SHP77 treated with DMSO at 0.1 percent for 48 hours (cell line): ENCODE measurements around the gene CHRNA4.
A peak's percentile ranks its signal among the peaks of the same experiment; 100 is the strongest.

Experiments
- DNase-seq: peaks from one replicate; lab custom pipeline; 2025; lab: John Stamatoyannopoulos, UW

Gene CHRNA4

DNA sequence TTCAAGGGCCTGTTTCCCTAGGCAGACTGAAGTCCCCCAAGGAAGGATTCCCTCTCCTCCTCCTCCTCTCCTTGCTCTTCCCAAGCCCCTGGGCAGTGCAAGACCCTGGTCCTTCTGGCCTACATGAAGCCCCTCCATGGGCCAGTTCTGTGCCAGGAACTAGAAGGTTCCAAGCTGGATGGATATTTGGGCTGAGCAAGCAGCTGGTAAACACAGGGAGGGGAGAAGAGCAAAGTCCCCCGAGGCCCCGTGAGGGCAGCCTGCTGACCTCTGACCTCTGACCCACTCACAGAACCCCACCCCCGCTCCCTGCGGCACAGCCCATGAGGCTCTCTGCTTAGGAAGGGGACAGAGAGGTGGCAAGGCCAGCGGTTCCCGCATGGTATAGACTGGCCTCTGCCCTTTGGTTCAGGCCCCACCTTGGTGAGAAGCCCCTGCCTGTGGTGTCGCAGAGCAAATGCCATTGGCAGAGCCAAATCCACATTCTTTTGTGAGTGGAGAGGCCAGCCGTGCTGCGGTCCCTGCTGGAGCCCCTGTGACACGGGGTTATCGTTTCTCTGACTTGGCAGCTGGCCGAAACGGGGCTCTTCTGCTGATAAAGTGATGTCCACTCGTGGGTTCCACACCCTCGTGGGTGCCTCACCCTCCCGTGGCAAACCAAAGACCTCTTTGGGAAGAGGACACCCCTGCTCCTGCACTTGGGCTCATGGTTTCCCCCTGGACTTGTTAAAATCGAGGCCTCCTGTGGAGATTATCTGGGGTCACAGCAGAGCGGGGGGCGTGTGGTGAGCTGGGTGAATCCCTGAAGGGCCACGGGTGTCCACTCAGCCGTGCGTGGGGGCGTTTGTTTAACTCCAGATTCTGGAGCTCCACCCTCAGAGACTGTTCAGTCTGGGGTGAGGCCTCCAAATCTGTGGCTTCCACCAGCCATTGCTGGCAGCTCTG is 2.1 kb upstream of the CHRNA4 start:
- DNase-seq: no peak

DNA sequence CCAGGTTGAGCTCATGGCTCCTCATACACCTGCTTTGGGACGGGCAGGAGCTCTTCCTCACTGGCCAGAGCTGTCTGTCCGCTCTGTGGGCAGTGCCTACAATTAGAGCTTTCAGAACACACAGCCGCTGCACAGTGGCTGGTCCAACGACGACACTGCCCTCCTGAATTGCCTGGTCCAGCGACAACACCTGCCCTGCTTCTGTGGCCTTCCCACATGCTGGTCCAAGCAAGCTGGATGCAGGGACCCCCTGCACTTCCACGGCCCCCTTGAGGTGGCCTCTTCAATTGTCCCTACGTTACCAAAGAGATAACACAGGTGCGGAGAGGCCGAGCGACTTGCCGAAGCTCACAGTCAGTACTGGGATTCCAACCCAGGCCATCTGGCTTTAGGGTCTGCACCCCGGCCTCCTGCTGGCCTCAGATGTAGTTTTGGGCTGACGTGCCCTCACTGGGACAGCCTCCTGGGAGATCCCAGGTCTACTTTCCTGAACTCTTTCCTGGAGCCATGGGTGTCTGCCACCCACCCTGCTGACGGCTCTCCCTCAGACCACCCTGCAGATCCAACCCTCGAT is 1.4 kb upstream of the CHRNA4 start:
- DNase-seq: no peak

DNA sequence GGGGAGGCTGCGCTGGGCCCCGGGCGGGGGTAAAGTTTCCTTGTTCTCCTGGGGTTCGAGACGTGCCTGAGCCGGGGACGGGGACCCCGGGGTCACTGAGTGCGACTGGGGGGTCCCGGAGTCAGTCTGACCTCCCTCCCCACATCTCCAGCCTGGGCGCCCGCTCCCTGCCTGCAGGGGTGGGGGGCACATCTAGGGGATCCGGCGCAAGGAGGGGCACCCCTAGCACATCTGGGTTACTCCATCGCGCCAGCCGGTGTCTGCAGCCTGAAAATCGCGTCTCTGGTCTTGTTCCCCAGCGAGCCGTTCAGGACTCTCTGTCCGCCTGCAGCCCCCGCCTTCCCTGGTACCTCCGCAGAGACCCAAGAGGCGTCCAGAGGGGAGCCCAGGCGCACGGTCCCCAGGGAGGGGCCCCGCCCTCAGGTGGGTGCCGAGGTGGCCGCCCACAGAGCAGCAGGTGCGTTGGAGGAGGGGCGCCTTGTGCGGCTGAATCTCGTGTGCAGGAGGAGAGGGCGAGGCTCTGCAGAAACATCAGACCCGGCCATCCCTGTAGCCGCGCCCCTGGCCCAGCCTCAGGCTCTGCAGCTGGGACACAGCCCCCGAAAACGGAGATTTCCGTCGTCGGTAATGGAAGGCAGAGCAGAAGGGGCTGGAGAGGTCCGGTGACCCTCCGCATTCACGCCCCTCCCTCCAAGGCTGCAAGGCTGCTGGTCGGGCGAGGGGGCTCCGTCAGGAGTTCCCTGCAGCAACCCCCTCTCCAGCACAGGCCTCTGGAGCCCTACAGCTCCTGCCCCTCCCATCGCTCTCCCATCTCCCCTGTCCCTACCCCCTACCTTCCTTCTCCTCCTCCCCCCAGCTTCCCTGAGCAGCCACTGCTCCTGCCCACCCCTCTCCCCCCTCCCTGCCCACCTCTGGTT is 628 bp upstream of the CHRNA4 start:
- DNase-seq: no peak

DNA sequence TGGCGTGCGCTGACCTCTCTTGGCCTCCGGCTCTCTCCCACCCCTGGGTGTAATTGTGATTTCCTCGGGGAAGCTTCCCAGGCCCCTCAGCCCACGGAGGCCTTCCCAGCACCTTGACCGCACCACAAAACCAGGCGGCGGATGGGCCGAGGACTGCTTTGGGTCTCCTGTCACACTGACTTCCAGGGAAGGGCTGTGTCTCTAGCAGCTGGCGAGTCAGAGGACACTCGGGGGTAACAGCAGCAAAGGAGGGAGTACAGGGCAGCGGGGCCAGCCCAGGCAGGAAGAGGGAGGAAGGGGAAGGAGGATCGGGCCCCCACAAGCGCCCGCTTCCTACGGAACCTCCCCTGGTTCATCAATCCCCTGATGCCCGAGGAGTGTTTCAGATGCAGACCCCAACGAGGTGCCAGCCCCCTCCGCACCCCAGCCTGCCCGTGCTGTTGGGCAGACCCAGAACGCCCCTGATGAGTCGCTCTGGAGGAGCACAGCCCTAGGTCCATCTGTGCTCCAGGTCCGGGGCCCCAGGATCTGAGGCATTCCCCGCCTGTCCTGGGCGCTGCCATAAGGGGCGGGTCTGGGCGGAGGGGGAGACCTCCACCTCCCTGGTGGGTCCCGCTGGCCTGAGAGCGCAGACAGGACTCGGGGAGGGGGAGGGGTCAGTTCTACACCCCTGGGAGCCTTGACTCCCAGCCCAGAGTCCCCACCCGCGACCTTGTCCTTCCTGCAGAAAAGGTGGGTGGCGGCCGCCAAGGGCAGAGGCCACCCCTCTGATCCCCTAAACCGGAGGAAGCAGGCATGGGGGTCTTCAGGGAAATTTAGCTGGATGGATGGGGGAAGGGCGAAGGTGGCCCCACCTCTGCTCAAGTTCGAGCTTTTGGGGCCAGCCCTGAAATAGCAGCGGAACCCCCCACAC is 956 bp downstream of the CHRNA4 start:
- DNase-seq: no peak

DNA sequence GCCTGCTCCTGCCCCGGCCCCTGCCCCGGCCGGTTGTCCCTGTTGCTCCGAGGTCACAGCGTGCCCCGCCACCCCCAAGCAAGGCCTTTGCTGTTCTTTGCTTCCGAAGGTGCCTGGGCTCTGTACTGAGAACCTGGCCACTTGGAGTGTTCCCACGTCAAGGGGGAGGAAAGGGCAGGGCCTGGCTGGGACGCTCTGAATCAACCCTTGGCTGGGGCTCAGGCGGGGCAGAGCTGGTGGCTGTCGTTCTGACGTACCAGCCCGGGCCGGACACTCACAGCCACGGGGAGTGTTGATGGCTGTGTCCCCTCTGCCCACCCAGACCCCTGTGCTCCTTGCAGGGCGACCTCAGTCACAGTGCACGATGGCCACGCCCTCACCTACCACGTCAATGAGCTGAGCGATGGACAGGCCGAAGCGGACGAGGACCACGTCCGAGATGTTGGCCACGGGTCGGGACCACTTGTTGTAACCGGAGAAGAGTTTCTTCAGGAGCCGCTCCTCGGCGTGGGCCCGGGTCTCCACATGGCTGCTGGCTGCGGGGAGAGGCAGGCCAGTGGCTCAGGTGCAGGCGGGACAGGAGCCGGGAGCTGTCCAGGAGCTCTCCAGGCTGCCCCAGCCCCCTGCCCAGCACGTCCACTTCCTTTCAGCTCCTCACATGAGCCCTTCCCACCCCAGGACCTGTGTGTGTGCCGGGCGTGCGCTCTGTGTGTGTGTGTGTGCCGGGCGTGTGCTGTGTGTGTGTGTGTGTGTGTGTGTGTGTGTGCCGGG is 1.8 kb downstream of the CHRNA4 start:
- DNase-seq: no peak

DNA sequence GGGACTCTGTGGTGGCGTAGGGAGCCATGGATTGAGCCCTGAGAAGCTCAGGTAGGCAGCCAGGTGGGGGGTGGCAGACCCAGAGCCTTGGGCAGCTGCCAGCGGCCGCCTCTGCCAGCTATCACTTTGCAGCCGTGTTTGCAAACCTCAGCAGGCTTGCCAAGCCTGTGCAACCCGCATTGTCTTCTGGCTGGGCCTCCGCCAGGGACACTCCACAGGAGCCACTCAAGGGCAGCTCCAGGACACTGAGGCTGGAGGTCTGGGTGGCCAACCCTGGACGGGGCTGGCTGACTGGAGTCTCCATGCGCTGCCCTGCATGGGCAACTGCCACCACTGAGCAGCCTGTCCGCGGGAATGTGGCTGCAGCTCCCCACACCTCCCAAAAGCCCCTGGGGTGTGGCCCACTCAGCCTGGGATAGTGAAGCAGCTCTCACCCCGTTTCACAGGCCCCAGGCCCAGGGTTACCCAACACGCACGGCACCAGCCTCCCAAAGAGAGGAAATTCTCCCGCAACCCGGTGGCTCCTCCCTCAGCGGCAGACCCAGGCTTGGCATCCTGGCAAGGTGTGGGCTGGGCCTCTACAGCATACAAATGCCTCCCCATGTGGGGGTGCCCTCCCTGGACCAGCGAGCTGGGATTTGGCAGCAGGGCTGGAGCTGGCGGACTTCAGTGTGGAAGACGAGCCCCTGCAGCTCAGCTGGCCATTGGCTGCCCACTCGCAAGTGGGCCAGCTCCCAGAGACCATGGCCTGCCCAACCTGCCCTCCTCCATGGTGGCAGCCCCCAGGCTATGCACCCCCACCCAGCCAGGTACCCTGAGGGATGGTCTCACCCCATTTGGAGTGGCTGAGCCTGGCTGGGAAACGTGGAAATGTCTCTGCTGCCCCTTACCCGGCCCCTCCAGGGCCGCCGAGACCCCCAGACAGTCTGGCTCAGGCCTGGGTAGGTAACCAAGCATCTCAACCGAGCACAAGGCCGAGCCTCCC is 2.9 kb downstream of the CHRNA4 start:
- no peak for DNase-seq

DNA sequence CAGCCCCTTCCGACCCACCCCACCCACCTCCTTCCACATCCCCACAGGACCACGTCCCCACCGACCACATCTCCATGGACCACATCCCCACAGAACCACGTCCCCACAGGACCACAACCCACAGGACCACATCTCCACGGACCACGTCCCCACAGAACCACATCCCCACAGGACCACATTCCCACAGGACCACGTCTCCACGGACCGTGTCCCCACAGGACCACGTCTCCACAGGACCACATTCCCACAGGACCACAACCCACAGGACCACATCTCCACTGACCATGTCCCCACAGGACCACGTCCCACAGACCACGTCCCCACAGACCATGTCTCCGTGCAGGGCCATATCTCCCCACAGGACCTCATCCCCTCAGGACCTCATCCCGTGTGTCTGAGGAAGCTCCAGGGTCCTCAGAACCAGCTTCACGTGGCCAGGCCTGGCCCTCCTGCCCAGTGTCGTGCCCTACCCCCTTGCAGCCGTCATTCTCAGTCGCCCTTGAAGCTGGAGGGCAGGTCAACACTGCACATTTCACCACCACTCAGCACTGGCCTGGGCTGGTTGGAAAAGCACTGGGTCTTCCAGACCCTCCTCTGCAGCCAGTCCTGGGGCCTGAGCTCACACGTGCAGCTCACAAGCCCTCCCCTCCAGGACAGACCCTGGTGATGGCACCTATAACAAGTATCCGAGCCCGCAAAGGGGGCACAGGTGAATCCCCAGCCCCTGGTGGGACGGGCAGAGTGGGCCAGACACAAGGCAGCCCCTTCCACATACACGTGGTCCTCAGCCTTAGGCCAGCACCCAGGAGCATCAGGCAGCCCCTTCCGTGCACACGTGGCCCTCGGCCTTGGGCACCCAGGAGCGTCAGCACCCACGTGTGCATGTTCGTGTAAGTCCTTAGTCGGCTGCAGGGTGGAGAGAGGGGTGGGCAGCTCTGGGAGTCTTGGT is 3.9 kb downstream of the CHRNA4 start:
- DNase-seq: no peak

DNA sequence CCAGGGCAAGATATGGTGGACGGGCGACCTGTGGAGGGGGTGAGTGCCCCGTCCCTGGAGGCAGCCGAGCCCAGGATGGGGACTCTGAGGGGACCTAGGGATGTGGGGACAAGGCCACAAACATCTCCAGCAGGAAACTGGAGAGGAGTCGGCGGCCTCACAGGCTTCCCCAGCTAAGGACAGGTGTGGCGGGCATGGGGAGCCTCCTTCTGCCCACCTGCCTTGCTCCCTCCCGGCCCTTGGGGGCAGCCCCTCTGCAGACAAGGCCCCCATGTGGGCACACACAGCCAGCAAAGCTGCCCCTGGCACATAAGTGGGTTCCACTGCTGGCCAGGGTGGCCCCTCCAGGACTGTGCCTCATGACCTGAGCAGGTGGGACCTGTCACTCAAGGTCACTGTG is 4.6 kb downstream of the CHRNA4 start:
- DNase-seq: no peak

DNA sequence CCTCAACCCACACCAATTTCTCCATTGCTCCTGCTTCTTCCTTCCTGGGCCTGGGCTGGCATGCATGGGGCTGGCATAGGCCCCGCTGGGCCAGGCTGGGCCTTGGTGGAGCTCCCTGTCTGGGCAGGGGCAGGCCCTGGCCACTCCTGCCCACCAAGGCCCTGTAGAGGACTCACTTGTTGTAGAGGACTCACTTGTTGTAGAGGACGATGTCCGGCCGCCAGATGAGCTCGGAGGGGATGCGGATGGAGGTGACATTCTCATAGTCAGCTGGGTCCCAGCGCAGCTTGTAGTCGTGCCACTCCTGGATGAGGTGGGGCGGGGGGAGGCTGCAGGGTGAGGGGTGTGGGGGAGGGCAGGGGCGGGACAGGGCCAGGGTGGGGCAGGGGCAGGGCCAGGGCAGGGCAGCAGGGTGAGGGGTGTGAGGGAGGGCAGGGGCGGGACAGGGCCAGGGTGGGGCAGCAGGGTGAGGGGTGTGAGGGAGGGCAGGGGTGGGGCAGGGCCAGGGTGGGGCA is 5.3 kb downstream of the CHRNA4 start:
- no peak for DNase-seq

DNA sequence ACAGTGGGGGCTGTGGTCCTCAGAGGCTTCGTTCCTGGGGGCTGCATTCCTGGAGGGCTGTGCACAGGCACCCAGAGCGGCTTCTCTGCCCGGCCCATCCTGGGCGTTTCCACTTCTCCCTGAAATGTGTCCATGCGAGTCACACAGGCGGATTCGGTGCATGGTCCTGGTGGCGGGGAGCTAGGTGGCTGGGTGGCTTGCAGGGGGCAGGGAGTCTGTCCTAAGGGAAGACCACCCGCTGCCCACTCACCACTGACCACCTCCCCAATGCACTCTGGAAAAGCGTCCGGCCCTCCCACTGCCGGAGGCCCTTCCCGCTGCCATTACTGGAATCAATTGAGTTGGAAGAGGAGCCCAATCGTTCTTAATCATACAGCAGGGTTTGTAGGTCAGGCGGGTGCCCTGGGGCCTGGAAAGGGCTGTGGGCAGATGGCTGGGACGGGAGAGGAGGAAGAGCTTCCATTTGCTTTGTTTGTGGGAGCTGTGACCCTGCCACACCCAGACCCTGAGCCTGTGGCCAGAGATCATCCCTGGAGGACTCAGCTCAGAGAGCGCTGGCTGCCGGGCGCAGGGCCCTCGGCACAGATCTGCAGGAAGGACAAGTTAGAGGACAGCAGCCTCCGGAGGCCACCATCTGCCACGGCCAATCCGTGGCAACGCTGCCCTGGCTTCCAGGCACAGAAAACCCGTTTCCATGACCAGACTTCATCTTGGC is 6.4 kb downstream of the CHRNA4 start:
- no peak for DNase-seq

DNA sequence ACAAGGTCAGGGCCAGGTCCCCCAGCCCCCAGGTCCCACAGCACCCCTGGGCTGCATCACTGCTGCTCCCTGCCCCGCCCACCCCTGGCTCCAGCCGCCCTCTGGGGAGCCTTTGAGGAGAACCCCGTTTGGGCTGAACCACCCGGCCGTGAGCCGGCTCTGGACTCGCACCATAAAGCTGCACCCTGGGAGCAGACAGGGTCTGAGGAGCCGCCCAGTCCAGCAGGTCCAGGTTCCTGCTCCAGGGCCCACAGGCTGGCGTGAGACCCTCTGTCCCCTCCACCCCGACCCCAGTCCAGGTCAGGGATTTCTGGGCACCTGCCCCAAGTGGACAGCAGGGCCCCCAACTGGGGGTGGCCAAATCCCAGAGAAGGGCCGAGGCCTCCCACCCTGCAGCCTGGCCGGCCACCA is 8.3 kb downstream of the CHRNA4 start:
- DNase-seq: no peak

DNA sequence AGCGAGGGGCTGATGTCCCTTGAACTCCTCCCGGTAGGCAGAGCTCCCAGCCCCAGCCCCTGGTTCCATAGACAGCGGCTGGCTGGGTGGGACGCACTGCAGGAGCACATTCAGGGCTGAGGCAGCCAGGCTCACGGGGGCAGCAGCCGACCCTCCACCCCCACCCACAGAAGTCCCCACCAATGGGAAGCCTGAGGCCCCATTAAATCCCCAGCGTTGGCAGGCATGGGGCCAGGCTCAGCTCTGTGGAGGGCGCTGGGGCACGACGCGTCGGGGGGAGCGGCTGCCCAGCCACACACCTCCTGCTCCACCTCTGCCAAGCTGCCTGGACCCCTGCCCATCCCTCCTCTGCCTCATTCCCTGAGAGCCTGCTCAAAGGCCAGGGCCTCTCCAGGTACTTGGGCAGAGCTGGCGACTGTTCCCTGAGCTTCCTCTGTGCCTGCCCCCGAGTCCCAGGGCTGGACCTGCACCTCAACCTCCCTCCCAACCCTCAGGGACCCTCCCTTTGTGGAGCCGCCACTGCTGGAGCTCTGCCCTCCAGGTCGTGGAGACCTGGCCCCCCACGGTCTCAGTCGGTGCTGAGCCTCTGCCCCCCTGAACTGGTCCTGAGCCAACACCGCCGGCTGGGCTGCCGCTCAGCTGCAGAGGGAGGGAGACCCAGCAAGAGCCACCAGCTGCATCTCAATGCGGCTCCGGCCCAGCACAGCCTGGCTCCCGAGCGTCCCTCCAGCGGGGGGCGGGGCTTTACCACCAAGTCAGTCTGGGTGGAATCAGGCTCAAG is 9.1 kb downstream of the CHRNA4 start:
- DNase-seq: peak; percentile 54

DNA sequence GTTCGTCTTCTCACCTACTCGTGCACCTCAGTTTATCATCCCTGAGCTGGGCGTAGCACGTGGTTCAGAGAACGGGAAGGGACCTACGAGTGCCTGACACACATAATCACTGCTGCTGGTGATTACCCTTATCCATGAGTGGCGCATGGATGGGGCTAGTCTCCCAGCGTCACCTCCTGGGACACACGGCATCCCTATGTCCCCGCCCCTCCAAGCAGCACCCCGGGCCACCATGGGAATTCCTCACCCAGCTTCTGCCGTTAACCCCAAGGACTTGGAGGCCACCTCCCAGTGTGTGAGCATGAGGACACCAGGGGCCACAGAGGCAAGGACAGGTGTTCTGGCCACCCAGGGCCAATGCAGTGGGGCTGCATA is 9.8 kb downstream of the CHRNA4 start:
- no peak for DNase-seq

DNA sequence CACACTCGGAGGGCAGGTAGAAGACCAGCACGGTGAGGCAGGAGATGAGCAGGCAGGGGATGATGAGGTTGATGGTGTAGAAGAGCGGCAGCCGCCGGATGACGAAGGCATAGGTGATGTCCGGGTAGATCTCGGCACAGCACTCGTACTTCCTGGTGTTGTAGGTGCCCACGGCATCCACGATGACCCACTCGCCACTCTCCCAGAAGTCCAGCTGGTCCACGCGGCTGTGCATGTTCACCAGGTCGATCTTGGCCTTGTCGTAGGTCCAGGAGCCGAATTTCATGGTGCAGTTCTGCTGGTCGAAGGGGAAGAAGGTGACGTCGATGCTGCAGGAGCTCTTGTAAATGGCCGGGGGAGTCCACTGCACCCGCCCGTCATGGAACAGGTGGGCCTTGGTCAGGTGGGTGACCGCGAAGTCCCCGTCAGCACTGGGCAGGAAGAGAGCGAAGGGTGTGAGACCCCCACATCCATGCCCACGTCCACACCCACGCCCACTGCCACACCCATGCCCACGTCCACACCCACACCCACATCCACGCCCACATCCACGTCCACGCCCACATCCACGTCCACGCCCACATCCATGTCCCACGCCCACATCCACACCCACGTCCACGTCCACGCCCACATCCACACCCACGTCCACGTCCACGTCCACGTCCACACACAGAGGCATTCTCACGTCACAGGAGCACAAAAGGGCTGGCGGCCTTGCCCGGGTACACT is 10.4 kb downstream of the CHRNA4 start:
- DNase-seq: no peak

DNA sequence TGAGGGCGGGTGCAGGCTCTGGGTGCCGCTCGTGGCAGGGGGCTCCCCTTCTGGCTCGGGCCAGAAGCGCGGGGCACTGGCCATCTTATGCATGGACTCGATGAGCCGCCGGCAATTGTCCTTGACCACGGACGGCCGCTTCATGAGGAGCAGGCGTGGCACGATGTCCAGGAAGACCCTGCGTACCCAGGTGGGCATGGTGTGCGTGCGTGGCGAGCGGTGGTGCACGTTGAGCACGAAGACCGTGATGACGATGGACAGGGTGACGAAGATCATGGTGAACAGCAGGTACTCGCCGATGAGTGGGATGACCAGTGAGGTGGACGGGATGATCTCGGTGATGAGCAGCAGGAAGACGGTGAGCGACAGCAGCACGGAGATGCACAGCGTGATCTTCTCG is 11.0 kb downstream of the CHRNA4 start:
- DNase-seq: no peak

DNA sequence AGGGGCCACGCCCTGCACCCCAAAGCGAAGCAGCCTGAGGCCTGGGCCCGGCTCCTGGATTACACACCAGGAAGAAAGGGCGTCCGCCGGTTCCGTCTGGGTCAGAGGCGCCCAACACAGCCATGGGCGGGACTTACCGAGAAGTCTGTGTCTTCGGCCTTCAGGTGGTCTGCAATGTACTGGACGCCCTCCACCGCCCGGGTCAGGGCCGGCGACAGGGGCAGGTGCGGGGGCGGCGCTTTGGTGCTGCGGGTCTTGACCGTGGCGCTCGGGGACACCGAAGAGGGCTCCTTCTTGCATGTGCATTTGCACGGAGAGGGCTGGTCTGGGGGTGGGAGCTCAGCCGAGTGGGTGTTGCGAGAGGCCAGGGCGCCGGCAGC is 11.6 kb downstream of the CHRNA4 start:
- DNase-seq: no peak
